ENCODE data around the gene TRDMT1.

TRDMT1 gene

DNA sequence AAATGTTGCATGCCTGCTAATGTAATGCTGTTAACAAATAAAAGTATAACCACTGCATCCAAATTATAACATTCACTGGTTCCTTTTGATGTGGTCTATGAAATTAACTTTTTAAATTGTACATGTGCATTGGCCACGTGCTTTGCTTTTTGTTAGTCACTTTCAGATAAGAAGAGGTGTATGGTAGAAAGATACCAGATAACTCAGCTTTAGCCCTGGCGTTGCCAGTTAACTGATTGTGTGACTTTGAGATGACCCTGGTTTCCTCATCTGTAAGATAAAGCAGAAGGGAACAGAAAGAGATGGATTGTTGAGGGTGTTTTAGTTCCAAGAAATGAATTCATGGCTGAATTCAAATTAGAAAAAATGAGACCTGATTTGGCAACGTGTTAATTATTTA, 1.9 kb upstream of the TRDMT1 start:
- Mint-ChIP-seq H3K4me3 (no peak overlapping the region), H3K36me3 (ENCODE audit: low read depth) (peaks cover 8% of the 10 kb centered on the region), H3K27ac (no peak overlapping the region), H3K27me3 (ENCODE audit: low read depth, poor library complexity) (no peaks in the 10 kb centered on the region), H3K4me1 (peaks cover 60% of the 10 kb centered on the region), H3K9me3 (peaks cover 12% of the 10 kb centered on the region)
- TF ChIP-seq, protein P1, sequence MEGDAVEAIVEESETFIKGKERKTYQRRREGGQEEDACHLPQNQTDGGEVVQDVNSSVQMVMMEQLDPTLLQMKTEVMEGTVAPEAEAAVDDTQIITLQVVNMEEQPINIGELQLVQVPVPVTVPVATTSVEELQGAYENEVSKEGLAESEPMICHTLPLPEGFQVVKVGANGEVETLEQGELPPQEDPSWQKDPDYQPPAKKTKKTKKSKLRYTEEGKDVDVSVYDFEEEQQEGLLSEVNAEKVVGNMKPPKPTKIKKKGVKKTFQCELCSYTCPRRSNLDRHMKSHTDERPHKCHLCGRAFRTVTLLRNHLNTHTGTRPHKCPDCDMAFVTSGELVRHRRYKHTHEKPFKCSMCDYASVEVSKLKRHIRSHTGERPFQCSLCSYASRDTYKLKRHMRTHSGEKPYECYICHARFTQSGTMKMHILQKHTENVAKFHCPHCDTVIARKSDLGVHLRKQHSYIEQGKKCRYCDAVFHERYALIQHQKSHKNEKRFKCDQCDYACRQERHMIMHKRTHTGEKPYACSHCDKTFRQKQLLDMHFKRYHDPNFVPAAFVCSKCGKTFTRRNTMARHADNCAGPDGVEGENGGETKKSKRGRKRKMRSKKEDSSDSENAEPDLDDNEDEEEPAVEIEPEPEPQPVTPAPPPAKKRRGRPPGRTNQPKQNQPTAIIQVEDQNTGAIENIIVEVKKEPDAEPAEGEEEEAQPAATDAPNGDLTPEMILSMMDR (IDR thresholded peaks at IDR 0.05): no peak
- DNase-seq: no peak

DNA sequence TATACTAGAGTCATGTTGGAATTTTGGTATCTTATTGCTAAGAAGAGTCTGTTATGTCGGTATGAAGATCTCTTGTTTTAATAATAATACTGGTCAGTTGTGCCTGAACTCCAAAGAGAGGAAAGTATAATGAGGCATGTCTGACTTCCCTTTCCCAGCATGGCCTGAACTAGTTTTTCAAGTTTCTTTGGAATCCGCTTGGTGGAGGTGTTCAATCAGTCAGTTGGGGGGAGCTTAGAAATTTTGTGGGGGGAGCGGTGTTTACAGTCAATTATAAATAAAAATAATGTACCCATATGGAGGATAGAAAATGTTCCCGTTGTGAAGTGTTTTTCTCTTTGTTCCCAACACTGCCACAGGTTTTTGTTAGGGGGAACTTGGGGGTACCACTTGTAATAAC, 1.5 kb upstream of the TRDMT1 start:
- Mint-ChIP-seq H3K27ac (no peak overlapping the region), H3K27me3 (ENCODE audit: low read depth, poor library complexity) (no peaks in the 10 kb centered on the region), H3K4me3 (no peak overlapping the region), H3K36me3 (ENCODE audit: low read depth) (peaks cover 8% of the 10 kb centered on the region), H3K9me3 (peaks cover 12% of the 10 kb centered on the region), H3K4me1 (peaks cover 63% of the 10 kb centered on the region)
- TF ChIP-seq, protein P1 (IDR thresholded peaks at IDR 0.05): no peak
- no peak for DNase-seq

DNA sequence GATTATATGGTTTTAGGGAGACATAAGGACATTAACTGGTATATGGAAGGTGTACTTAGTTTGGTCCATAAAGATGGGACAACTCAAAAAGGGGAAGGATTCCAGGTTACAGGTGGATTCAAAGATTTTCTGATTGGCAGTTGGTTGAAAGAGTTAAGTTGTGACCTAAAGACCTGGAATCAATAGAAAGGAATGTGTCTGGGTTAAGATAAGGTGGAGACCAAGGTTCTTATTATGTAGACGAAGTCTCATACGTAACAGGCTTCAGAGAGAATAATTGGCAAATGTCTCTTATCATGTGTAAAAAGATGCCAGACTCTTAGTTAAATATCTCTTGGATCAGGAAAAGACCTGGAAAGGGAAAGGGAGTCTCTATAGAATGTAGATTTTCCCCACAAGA, 1.0 kb upstream of the TRDMT1 start:
- no peak overlapping the region for H3K4me3 Mint-ChIP-seq

DNA sequence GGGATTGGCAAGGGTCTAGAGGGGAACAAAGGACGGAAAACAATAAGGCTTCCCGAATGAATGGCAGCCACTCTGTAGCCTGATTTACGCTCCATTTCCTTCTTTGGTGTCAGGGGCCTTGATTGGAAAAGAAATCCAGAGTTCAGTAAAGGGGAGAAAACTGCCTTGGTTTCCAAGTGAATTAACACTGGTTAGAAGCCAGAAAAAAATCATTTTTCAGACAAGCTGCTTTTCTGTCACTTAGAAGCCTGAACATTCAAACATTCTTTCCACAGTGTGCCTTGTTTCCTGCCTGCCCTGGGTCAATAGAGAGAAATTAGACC, 283 bp upstream of the TRDMT1 start:
- peaks cover 13% of the 10 kb centered on the region for H3K36me3 Mint-ChIP-seq (ENCODE audit: low read depth)
- DNase-seq: no peak
- H3K4me3 Mint-ChIP-seq: peak overlapping the region; percentile 91
- H3K27me3 Mint-ChIP-seq (ENCODE audit: low read depth, poor library complexity): no peaks in the 10 kb centered on the region
- peak overlapping the region; percentile 99 for H3K27ac Mint-ChIP-seq
- TF ChIP-seq, protein P1 (IDR thresholded peaks at IDR 0.05): no peak
- peaks cover 60% of the 10 kb centered on the region for H3K4me1 Mint-ChIP-seq
- H3K9me3 Mint-ChIP-seq: peaks cover 16% of the 10 kb centered on the region

More for the DNA sequence above, 1.0 kb upstream of the TRDMT1 start:
- peaks cover 63% of the 10 kb centered on the region for H3K4me1 Mint-ChIP-seq
- no peak for DNase-seq
- H3K27me3 Mint-ChIP-seq (ENCODE audit: low read depth, poor library complexity): no peaks in the 10 kb centered on the region
- peak overlapping the region; percentile 99 for H3K27ac Mint-ChIP-seq
- H3K9me3 Mint-ChIP-seq: peaks cover 12% of the 10 kb centered on the region
- H3K36me3 Mint-ChIP-seq (ENCODE audit: low read depth): peaks cover 8% of the 10 kb centered on the region
- TF ChIP-seq, protein P1 (IDR thresholded peaks at IDR 0.05): no peak

DNA sequence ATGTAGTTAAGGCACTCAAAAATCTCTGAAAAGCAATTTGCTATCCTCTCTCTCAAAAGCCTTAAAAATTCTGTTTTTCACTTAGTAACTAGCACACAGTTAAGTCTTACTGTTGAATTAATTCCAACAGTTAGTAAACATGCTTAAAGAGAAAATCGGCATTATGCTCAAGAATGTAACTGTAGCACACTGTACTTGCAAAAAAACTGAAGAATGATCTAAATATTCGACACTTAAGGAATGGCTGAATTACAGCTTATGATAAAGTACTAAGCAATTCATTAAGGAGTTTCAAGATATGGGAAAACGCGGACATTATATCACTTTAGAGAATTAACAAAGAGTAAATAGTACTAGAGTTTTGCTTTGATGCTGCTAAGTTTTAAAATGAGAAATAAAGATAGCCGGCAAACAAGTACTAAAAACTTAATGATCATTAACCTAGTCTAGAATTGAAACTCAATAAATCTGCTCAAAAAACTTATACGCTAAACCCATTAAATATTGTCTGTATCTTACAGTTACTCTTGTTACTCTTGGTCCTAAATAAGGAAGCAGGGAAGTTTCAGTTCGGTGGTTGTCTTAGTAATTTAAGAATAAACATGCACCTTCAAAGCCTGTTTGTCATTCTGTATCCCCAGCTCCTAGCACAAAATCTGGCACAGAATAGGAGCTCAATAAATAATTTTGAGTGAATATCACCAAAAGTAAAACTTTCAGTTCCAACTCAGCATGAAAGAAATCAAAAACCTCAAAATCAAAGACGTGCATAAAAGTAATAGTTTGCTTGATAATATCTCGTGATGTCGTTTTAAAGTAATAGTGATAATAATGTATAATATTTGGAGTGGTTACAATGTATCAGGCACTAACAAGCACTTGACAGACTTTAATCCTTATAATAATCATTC, 1.2 kb downstream of the TRDMT1 start:
- Mint-ChIP-seq H3K9me3 (peaks cover 20% of the 10 kb centered on the region), H3K4me1 (peaks cover 54% of the 10 kb centered on the region), H3K27me3 (ENCODE audit: low read depth, poor library complexity) (no peaks in the 10 kb centered on the region), H3K27ac (peak overlapping the region; percentile 99), H3K36me3 (ENCODE audit: low read depth) (peaks cover 23% of the 10 kb centered on the region), H3K4me3 (peak overlapping the region; percentile 91)
- DNase-seq: no peak
- TF ChIP-seq, protein P1 (IDR thresholded peaks at IDR 0.05): no peak

DNA sequence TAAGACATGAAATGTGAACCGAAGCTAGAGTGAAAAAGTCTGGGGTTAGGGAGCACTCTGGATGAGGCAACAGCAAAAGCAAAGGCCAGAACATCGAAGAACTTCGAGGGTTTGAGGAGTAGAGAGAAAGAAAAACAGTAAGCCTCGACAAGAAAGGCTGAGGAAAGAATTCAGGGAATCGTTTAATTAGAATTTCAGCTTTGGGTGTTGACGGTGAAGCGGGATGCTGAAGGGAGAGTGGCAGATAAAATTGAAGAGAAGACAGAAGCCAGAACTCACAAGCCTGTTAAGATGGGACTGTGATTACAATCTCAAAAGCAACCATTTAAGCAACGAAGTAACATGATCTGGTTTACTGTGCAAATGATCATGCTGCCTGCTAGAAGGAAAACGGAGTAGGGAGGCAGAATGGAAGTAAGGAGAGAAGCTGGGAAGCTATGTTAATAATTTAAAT, 2.1 kb downstream of the TRDMT1 start:
- TF ChIP-seq, protein P1 (IDR thresholded peaks at IDR 0.05): no peak
- Mint-ChIP-seq H3K36me3 (ENCODE audit: low read depth) (peaks cover 24% of the 10 kb centered on the region), H3K4me1 (peaks cover 52% of the 10 kb centered on the region), H3K27ac (peak overlapping the region; percentile 97), H3K4me3 (peak overlapping the region; percentile 91), H3K9me3 (peaks cover 24% of the 10 kb centered on the region), H3K27me3 (ENCODE audit: low read depth, poor library complexity) (no peaks in the 10 kb centered on the region)
- DNase-seq: no peak

Data from nephron progenitor cell (in vitro differentiated cells).